HepG2 (cell line): ENCODE measurements around the gene CHAF1A. TPM values are rescaled to one million over a fixed set of nuclear protein-coding genes. Genes with fewer than 3 reads are reported as not detected.

Experiments
- GATA4 ChIP-seq: sonication (generic); IDR thresholded peaks from 2 replicates; pipeline ENCODE4 v1.6.1; 2016; ENCODE audit warnings: antibody characterized with exemption, low read depth, borderline replicate concordance
- HOXA3 ChIP-seq: sonication (generic); formaldehyde crosslinking; IDR thresholded peaks from 2 replicates; pipeline ENCODE4 v1.5.0; 2020; ENCODE audit warnings: missing genetic modification reagents
- KAT7 ChIP-seq: IDR thresholded peaks from 2 replicates; pipeline ENCODE4 v1.6.1; 2018; ENCODE audit warnings: borderline replicate concordance, missing compliant biosample characterization
- MED1 ChIP-seq: sonication (generic); formaldehyde crosslinking; IDR thresholded peaks from 2 replicates; pipeline ENCODE4 v1.4.0; 2020; ENCODE audit warnings: missing genetic modification reagents
- MEIS2 ChIP-seq: sonication (generic); formaldehyde crosslinking; IDR thresholded peaks from 2 replicates; pipeline ENCODE4 v1.9.0; 2021; ENCODE audit warnings: mild to moderate bottlenecking, missing genetic modification reagents
- MXI1 ChIP-seq: IDR thresholded peaks from 3 replicates; pipeline ENCODE4 v1.6.1; 2012; ENCODE audit warnings: low read depth, low read length, inconsistent platforms, borderline replicate concordance
- SMYD3 ChIP-seq: sonication (generic); formaldehyde crosslinking; IDR thresholded peaks from 2 replicates; pipeline ENCODE4 v1.8.1; 2023; ENCODE audit warnings: mild to moderate bottlenecking, missing genetic modification reagents
- TBX2 ChIP-seq: sonication (generic); formaldehyde crosslinking; IDR thresholded peaks from 2 replicates; pipeline ENCODE4 v1.5.0; 2020; ENCODE audit warnings: missing genetic modification reagents, mild to moderate bottlenecking, borderline replicate concordance
- TBX3 ChIP-seq: fragments of 450-650 bp; IDR thresholded peaks from 2 replicates; pipeline ENCODE4 v1.6.1; 2017; ENCODE audit warnings: antibody characterized with exemption, mild to moderate bottlenecking, inconsistent platforms, borderline replicate concordance
- ZFX ChIP-seq: sonication (generic); formaldehyde crosslinking; IDR thresholded peaks from 2 replicates; pipeline ENCODE4 v1.4.0; 2020; ENCODE audit warnings: mild to moderate bottlenecking, low read depth, missing genetic modification reagents, moderate library complexity
- ZNF788 ChIP-seq: sonication (generic); formaldehyde crosslinking; IDR thresholded peaks from 2 replicates; pipeline ENCODE4 v1.5.0; 2020; ENCODE audit warnings: mild to moderate bottlenecking, missing genetic modification reagents, borderline replicate concordance
- polyA plus RNA-seq, 8 experiments: library from polyadenylated mRNA; depleted of rRNA in 3 of 8; stranded (reverse) in 7 of 8; unstranded in 1 of 8; fragments of >200 nt; fragmentation: Illumina TruSeq in 4 of 8; extraction: Trizol in 4 of 8; gene quantifications; 2 replicates each; pipeline versions ENCODE4 v1.2.1 to v1.2.3, GENCODE V29; 2011 to 2016; ENCODE audit warnings: low read depth in 4 of 8, missing spikeins in 1 of 8, mixed read lengths in 1 of 8; ENCODE audit not compliant: insufficient read depth in 1 of 8
- total RNA-seq, 5 experiments: library from RNA; depleted of rRNA; stranded (reverse); fragments of >200 nt; fragmentation: Illumina TruSeq; extraction: Trizol; gene quantifications; 2 replicates each; pipeline ENCODE4 v1.2.3, GENCODE V29; 2016; ENCODE audit warnings: low read depth in 1 of 5
- TF ChIP-seq, protein P1 (sequence below): sonication (generic); formaldehyde crosslinking; IDR thresholded peaks from 2 replicates; pipeline ENCODE4 v1.9.0; 2021; ENCODE audit warnings: mild to moderate bottlenecking, missing genetic modification reagents
- TF ChIP-seq, protein P2 (sequence below): sonication (generic); formaldehyde crosslinking; IDR thresholded peaks from 2 replicates; pipeline ENCODE4 v1.5.0; 2020; ENCODE audit warnings: mild to moderate bottlenecking, missing genetic modification reagents, borderline replicate concordance
- TF ChIP-seq, protein P3 (sequence below): IDR thresholded peaks from 2 replicates; pipeline ENCODE4 v1.6.1; 2016
- TF ChIP-seq, protein P4 (sequence below): sonication (generic); formaldehyde crosslinking; IDR thresholded peaks from 2 replicates; pipeline ENCODE4 v1.4.0; 2020; ENCODE audit warnings: low read depth, mild to moderate bottlenecking, missing genetic modification reagents

CHAF1A gene
- total and polyA plus RNA-seq, 2 of the 13 experiments (the other 11 are each of a cell fraction or from before 2014, with no cell fraction given): 11.0 to 34.8 TPM

DNA sequence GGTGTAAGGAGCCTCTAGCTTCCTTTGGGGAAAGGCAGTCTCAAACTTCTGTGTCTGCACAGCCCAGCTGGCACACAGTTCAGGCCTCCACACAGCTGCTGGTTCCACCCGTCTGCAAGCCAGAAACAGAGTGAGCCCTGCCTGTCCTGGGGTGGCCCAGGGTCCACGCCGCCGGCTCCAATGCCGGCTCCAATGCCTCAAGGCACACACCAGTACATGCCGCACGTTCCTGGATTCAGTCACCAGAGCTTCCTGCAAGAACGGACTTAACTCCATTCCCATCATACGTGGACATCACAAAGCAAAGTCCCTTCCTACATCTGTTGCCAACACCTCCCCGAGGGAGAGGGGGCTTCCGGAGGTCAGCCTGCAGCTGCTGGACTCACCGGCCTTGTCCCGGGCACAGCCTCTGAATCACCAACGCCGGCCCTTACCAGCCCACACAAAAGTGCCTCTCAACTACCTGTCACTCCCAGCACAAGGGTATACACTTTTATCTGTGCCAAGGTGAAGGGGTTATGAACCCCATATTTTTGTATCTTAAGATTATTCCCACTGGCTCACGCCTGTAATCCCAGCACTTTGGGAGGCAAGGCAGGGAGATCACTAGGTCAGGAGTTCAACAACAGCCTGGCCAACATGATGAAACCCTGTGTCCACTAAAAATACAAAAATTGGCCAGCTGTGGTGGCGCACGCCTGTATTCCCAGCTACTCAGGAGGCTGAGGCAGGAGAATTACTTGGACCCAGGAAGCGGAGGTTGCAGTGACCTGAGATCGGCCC is 10.5 kb upstream of the CHAF1A start (continued):
- peak; percentile 47; the same call in 1 of the 2 replicates for TF ChIP-seq MEIS2 (CRISPR knock-in tag)
- no peak; the same call in 1 of the 2 replicates for TF ChIP-seq TBX3
- TF ChIP-seq, protein P1, sequence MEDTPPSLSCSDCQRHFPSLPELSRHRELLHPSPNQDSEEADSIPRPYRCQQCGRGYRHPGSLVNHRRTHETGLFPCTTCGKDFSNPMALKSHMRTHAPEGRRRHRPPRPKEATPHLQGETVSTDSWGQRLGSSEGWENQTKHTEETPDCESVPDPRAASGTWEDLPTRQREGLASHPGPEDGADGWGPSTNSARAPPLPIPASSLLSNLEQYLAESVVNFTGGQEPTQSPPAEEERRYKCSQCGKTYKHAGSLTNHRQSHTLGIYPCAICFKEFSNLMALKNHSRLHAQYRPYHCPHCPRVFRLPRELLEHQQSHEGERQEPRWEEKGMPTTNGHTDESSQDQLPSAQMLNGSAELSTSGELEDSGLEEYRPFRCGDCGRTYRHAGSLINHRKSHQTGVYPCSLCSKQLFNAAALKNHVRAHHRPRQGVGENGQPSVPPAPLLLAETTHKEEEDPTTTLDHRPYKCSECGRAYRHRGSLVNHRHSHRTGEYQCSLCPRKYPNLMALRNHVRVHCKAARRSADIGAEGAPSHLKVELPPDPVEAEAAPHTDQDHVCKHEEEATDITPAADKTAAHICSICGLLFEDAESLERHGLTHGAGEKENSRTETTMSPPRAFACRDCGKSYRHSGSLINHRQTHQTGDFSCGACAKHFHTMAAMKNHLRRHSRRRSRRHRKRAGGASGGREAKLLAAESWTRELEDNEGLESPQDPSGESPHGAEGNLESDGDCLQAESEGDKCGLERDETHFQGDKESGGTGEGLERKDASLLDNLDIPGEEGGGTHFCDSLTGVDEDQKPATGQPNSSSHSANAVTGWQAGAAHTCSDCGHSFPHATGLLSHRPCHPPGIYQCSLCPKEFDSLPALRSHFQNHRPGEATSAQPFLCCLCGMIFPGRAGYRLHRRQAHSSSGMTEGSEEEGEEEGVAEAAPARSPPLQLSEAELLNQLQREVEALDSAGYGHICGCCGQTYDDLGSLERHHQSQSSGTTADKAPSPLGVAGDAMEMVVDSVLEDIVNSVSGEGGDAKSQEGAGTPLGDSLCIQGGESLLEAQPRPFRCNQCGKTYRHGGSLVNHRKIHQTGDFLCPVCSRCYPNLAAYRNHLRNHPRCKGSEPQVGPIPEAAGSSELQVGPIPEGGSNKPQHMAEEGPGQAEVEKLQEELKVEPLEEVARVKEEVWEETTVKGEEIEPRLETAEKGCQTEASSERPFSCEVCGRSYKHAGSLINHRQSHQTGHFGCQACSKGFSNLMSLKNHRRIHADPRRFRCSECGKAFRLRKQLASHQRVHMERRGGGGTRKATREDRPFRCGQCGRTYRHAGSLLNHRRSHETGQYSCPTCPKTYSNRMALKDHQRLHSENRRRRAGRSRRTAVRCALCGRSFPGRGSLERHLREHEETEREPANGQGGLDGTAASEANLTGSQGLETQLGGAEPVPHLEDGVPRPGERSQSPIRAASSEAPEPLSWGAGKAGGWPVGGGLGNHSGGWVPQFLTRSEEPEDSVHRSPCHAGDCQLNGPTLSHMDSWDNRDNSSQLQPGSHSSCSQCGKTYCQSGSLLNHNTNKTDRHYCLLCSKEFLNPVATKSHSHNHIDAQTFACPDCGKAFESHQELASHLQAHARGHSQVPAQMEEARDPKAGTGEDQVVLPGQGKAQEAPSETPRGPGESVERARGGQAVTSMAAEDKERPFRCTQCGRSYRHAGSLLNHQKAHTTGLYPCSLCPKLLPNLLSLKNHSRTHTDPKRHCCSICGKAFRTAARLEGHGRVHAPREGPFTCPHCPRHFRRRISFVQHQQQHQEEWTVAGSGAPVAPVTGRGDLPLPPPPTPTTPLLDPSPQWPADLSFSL (CRISPR knock-in tag): peak; percentile 68
- TF ChIP-seq HOXA3 (CRISPR knock-in tag): peak; percentile 61; the same call in 1 of the 2 replicates
- no peak for TF ChIP-seq KAT7 (CRISPR knock-in tag)
- TF ChIP-seq SMYD3 (CRISPR knock-in tag): 0 out of 2 replicates have a peak, but pooled peaks have one; percentile 20
- TF ChIP-seq ZNF788 (CRISPR knock-in tag): peak; percentile 63; the same call in 1 of the 2 replicates
- TF ChIP-seq TBX2 (CRISPR knock-in tag): peak; percentile 70
- TF ChIP-seq, protein P2, sequence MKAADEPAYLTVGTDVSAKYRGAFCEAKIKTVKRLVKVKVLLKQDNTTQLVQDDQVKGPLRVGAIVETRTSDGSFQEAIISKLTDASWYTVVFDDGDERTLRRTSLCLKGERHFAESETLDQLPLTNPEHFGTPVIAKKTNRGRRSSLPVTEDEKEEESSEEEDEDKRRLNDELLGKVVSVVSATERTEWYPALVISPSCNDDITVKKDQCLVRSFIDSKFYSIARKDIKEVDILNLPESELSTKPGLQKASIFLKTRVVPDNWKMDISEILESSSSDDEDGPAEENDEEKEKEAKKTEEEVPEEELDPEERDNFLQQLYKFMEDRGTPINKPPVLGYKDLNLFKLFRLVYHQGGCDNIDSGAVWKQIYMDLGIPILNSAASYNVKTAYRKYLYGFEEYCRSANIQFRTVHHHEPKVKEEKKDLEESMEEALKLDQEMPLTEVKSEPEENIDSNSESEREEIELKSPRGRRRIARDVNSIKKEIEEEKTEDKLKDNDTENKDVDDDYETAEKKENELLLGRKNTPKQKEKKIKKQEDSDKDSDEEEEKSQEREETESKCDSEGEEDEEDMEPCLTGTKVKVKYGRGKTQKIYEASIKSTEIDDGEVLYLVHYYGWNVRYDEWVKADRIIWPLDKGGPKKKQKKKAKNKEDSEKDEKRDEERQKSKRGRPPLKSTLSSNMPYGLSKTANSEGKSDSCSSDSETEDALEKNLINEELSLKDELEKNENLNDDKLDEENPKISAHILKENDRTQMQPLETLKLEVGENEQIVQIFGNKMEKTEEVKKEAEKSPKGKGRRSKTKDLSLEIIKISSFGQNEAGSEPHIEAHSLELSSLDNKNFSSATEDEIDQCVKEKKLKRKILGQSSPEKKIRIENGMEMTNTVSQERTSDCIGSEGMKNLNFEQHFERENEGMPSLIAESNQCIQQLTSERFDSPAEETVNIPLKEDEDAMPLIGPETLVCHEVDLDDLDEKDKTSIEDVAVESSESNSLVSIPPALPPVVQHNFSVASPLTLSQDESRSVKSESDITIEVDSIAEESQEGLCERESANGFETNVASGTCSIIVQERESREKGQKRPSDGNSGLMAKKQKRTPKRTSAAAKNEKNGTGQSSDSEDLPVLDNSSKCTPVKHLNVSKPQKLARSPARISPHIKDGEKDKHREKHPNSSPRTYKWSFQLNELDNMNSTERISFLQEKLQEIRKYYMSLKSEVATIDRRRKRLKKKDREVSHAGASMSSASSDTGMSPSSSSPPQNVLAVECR: peak; percentile 52; the same call in 1 of the 2 replicates
- TF ChIP-seq, protein P3, sequence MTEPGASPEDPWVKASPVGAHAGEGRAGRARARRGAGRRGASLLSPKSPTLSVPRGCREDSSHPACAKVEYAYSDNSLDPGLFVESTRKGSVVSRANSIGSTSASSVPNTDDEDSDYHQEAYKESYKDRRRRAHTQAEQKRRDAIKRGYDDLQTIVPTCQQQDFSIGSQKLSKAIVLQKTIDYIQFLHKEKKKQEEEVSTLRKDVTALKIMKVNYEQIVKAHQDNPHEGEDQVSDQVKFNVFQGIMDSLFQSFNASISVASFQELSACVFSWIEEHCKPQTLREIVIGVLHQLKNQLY: no peak
- TF ChIP-seq, protein P4, sequence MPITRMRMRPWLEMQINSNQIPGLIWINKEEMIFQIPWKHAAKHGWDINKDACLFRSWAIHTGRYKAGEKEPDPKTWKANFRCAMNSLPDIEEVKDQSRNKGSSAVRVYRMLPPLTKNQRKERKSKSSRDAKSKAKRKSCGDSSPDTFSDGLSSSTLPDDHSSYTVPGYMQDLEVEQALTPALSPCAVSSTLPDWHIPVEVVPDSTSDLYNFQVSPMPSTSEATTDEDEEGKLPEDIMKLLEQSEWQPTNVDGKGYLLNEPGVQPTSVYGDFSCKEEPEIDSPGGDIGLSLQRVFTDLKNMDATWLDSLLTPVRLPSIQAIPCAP: no peak
- TF ChIP-seq MED1 (CRISPR knock-in tag): peak; percentile 83
- peak; percentile 70 for TF ChIP-seq ZFX (CRISPR knock-in tag)
- TF ChIP-seq MXI1: 0 out of 3 replicates have a peak, but pooled peaks have one; percentile 21
- no peak for TF ChIP-seq GATA4
